Measurements from ENCODE around the gene HEATR5B. TPM values are rescaled to one million over a fixed set of nuclear protein-coding genes. Genes with fewer than 3 reads are reported as not detected.

Gene HEATR5B
- total RNA-seq, 4 donors from 2014 or later = 25.6 to 65.3 (median 45.3) TPM

- Histone ChIP-seq H3K4me3 (peak overlapping the region; percentile 93), H3K27ac (peak overlapping the region; percentile 93), H3K27me3 (no peaks in the 10 kb centered on the region), H3K4me1 (peaks cover 37% of the 10 kb centered on the region), H3K36me3 (no peaks in the 10 kb centered on the region), H3K9me3 (no peaks in the 10 kb centered on the region)
- TF ChIP-seq POLR2A (IDR thresholded peaks at IDR 0.05) = no peak
- TF ChIP-seq EP300 (IDR thresholded peaks at IDR 0.05) = no peak
- no peak for TF ChIP-seq CTCF (IDR thresholded peaks at IDR 0.05)
- no peak for TF ChIP-seq POLR2AphosphoS5 (IDR thresholded peaks at IDR 0.05)
- no peak for DNase-seq (ENCODE audit: low spot score in 2 of 2)
- WGBS = 21% methylated on average over 2 of the region's 2 CpGs
Measured at GRCh38 chr2:36965206-36965605, 119.0 kb downstream of the HEATR5B start.

- no peak for DNase-seq (ENCODE audit: low spot score in 2 of 2)
- Histone ChIP-seq H3K4me3 (peak overlapping the region; percentile 93), H3K27ac (no peak overlapping the region), H3K36me3 (no peaks in the 10 kb centered on the region), H3K9me3 (no peaks in the 10 kb centered on the region), H3K4me1 (peaks cover 37% of the 10 kb centered on the region), H3K27me3 (no peaks in the 10 kb centered on the region)
- TF ChIP-seq CTCF (IDR thresholded peaks at IDR 0.05) (no peak), EP300 (IDR thresholded peaks at IDR 0.05) (no peak), POLR2A (IDR thresholded peaks at IDR 0.05) (no peak), POLR2AphosphoS5 (IDR thresholded peaks at IDR 0.05) (no peak)
- WGBS = 71% methylated on average over 5 of the region's 5 CpGs
Measured at GRCh38 chr2:36964496-36965058, 119.6 kb downstream of the HEATR5B start.

GRCh38 chr2:36963734-36964133, 120.4 kb downstream of the HEATR5B start:
- Histone ChIP-seq H3K9me3 (no peaks in the 10 kb centered on the region), H3K27me3 (no peaks in the 10 kb centered on the region), H3K27ac (no peak overlapping the region), H3K4me3 (no peak overlapping the region), H3K36me3 (no peaks in the 10 kb centered on the region), H3K4me1 (peaks cover 37% of the 10 kb centered on the region)
- WGBS = 86% methylated on average over 4 of the region's 4 CpGs
- no peak for TF ChIP-seq POLR2AphosphoS5 (IDR thresholded peaks at IDR 0.05)
- no peak for TF ChIP-seq EP300 (IDR thresholded peaks at IDR 0.05)
- no peak for TF ChIP-seq POLR2A (IDR thresholded peaks at IDR 0.05)
- no peak for TF ChIP-seq CTCF (IDR thresholded peaks at IDR 0.05)
- DNase-seq (ENCODE audit: low spot score in 2 of 2) = no peak

GRCh38 chr2:36963106-36963505, 121.1 kb downstream of the HEATR5B start:
- TF ChIP-seq EP300 (IDR thresholded peaks at IDR 0.05) (no peak), POLR2AphosphoS5 (IDR thresholded peaks at IDR 0.05) (no peak), CTCF (IDR thresholded peaks at IDR 0.05) (no peak), POLR2A (IDR thresholded peaks at IDR 0.05) (no peak)
- H3K4me3 ChIP-seq = no peak overlapping the region
- H3K36me3 ChIP-seq = no peaks in the 10 kb centered on the region
- H3K4me1 ChIP-seq = peaks cover 37% of the 10 kb centered on the region
- WGBS = 54% methylated on average over 4 of the region's 4 CpGs
- no peak overlapping the region for H3K27ac ChIP-seq
- no peaks in the 10 kb centered on the region for H3K27me3 ChIP-seq
- no peaks in the 10 kb centered on the region for H3K9me3 ChIP-seq
- no peak for DNase-seq (ENCODE audit: low spot score in 2 of 2)

GRCh38 chr2:36960773-36961172, 123.4 kb downstream of the HEATR5B start:
- DNase-seq (ENCODE audit: low spot score in 2 of 2) = no peak
- Histone ChIP-seq H3K27ac (no peak overlapping the region), H3K36me3 (no peaks in the 10 kb centered on the region), H3K4me1 (peaks cover 37% of the 10 kb centered on the region), H3K27me3 (no peaks in the 10 kb centered on the region), H3K4me3 (no peak overlapping the region), H3K9me3 (no peaks in the 10 kb centered on the region)
- TF ChIP-seq CTCF (IDR thresholded peaks at IDR 0.05) (no peak), EP300 (IDR thresholded peaks at IDR 0.05) (no peak), POLR2AphosphoS5 (IDR thresholded peaks at IDR 0.05) (no peak), POLR2A (IDR thresholded peaks at IDR 0.05) (no peak)
- WGBS = 81% methylated on average over 5 of the region's 5 CpGs

Measured in suprapubic skin (tissue), 4 donors.